IMR-90 (cell line): Measurements from ENCODE around the gene GPC5.

Experiments
- CTCF ChIP-seq: conservative IDR thresholded peaks from 2 replicates; pipeline ENCODE4 v1.5.1; 2012; ENCODE audit warnings: mild to moderate bottlenecking, low read depth, low read length, improper control_type of control experiment
- MAZ ChIP-seq: IDR thresholded peaks from 2 replicates; pipeline ENCODE4 v1.6.1; 2012; ENCODE audit warnings: low read depth, mild to moderate bottlenecking, low read length, improper control_type of control experiment, moderate library complexity, borderline replicate concordance
- POLR2A ChIP-seq: IDR thresholded peaks from 2 replicates; pipeline ENCODE4 v1.6.1; 2012; ENCODE audit warnings: mild to moderate bottlenecking, low read depth, low read length

- TF ChIP-seq CTCF = no peak
- no peak for TF ChIP-seq POLR2A
- no peak for TF ChIP-seq MAZ
Observed at GRCh38 chr13:91724591-91724990, 326.2 kb downstream of the GPC5 start.
